AG09319 (cell line): ENCODE results near the gene HIVEP2.
A peak's percentile ranks its signal among the peaks of the same experiment; 100 is the strongest.

ENCODE experiments used
- DNase-seq: peaks from one replicate; pipeline ENCODE4 v3.0.0-alpha.2; 2010; ENCODE audit warnings: low read depth; ENCODE audit errors: extremely low read depth
- TF ChIP-seq, protein P1 (sequence below): IDR thresholded peaks from 2 replicates; pipeline ENCODE4 v1.5.1; 2011; ENCODE audit warnings: low read depth, mild to moderate bottlenecking, inconsistent platforms, low read length, moderate library complexity

The HIVEP2 gene

DNA sequence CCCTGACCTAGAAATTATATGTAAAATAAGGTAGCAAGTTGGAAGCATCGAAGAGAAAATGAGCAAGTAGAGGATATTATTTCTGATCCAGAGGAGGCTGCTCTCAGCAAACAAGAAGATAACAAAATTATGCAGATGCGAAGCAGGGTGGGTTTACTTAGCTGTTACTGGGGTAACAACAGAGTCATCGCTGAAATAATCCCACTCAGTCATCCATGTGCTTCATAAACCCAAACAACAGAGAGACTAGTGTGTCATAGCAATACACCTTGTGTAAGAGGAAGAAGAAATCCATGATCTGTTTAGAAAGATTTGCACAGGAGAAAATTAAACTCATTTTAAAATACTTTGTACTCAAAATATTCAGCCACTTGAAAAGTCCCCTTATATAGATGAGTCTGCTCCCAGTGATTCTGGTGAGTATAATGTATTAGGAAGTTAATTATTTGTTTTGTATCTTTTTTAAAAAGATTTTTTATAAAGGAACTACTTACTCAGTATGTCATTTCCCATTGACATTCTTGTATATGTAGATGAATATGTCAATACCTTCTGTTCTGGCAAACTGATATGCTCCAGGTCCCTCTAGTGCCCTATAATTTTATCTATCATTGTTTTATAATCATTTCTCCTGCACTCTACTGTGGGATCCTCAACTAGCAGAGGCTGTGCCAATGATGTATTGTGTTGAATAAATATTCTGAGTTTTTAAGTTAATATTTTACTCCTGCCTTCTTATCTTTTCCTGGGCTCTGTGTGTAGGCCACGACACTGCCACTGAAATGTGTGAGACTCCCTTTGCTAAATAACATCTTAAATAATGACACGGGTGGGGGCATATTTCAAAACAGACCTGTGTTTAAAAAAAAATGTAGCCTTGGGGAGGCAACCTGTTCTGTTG is 8.6 kb upstream of the HIVEP2 start:
- TF ChIP-seq, protein P1, sequence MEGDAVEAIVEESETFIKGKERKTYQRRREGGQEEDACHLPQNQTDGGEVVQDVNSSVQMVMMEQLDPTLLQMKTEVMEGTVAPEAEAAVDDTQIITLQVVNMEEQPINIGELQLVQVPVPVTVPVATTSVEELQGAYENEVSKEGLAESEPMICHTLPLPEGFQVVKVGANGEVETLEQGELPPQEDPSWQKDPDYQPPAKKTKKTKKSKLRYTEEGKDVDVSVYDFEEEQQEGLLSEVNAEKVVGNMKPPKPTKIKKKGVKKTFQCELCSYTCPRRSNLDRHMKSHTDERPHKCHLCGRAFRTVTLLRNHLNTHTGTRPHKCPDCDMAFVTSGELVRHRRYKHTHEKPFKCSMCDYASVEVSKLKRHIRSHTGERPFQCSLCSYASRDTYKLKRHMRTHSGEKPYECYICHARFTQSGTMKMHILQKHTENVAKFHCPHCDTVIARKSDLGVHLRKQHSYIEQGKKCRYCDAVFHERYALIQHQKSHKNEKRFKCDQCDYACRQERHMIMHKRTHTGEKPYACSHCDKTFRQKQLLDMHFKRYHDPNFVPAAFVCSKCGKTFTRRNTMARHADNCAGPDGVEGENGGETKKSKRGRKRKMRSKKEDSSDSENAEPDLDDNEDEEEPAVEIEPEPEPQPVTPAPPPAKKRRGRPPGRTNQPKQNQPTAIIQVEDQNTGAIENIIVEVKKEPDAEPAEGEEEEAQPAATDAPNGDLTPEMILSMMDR, result no peak
- no peak for DNase-seq

DNA sequence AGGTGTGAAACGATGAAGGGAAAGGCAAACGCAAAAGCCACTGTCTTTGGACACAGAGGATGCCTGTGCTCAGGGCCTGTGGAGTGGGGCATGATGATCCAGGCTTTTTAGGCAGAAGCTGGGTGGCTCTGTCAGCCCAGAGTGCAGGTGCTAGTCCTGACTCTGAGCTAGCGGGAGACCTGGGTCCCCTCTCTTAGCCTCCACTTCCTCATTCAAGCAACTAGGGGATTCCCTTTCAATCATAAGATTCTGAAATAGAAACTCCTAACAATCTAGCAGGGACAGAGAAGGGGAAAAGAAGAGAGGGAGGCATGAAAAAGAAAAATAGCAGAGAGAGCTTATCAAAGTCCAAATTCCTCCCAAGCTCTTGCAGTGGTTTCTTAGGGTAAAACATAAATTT is 7.6 kb upstream of the HIVEP2 start:
- TF ChIP-seq, protein P1, result no peak
- DNase-seq, result no peak

DNA sequence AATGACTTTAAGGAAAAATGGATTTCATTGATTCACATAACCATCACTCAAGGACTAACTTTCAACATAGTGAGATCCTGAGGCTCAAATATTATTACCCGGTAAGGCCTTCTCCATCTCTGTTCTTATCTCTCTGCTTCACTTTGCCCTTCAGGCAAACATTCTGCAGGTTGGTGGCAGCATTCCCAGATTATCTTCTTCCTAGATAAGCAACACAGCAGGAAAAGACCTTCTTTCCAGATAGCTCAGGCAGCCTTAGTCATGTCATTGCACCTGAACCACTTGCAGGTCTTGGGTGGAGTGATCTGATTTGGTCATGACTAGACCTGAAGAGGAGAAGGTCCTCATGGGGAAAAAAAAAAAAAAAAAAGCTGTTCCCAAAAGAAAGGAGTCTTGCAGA is 5.3 kb upstream of the HIVEP2 start:
- TF ChIP-seq, protein P1, result no peak
- no peak for DNase-seq

DNA sequence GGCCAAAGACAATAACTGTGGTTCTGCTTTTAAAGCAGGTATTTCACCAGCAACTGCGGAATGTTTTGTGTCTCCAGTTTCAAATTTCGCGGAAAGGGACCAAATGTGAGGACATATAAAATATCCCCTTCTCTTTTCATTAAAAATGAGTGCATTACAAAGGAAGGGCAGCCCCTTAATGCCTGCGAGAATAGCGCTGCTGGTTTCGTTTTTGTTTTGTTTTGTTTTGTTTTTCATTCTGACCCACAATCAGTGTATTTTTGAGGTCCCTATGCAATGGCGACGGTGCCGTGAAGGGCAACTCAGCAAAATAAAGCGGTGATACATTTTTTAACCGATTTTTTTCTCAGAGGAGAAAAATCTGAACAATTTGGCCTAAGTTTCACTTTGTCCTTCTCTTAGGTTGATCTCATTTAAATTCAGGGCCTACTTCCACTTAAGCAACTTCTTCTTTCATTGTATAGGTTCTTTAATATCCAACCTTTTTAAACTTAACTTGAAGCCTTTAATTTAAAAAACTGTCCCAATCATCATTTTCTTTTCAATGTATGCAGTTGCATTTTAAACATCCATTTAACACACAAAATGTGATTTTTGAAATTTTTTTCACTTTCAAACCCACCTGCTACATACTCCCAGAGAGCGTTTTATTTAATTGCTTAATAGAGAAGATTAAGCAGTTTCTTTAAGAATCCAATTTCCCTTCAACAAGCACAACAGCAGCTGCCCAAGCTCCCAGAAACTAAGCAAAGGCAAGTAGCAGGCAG is 2.9 kb upstream of the HIVEP2 start:
- DNase-seq, result no peak
- TF ChIP-seq, protein P1, result no peak

DNA sequence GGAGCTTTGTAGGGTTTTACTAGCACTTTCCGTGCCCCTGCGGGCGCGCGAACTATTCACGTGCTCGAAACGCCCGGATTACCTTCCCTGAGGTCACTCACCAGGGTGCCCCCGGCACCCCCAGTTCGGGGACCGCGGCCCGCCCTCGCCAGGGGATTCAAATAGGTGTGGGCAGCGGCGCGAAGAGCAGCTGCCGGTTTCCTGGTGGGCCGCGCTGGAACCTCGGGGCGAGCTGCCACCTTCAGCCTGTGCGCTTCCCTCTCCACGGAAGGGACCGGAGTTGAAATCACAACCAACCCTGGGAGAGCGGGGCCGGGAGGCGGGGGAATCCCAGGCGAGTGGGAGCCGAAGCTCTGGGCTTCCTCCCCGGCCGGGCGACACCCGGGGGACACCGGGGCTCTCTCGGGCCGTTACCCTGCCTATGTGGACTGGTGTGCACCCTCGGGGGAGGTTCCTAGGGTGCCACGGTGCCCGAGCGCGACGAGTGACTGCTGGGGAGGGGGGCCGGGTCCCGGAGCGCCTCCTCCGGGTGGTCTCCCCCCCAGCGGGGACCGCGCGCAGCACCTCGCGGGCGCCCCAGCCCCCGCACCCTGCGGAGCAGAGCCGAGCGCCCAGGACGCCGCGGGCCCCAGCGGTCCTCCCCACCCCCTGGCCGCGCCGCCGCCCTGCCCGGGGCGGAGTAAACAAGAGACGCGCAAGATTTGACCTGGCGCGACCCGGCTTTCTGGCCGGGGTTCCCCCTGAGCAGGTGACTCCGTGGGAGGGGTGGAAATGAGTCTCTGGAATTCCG is 2.1 kb upstream of the HIVEP2 start:
- no peak for DNase-seq
- TF ChIP-seq, protein P1, result no peak

DNA sequence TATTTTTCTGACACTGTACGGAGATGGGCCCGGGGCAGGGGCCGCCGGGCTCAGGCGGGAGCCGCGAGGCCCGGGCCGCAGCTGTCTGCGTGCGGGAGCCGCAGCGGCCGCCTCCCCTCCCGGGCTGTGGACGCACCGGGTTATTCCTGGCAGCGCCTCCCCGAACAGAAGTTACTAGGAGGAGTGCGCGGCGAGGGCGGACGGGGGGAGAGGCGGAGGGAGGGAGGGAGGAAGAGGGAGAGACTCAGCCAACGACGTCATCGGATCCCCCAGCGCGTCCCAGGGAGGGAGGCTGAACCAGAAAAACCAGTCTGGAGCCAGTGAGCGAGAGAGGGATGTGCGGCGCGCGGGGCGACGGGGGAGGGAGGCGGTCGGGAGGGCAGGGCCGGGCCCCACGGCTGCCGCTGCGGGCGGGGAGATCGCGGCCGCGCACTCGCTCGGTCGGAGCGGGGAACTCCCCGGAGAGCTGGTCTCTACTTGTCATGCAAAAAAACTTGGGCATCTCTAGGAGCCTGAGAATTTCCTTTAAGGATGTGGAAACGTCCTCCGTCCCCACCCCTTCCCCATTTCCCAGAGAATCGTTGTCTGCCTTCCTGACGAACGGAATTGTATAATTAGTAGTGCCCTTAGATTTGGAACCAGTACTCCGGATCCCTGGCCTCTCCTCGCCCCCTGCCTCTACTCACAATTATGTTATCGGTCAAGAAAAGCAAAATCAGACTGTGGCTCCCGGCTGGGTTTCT is 1.4 kb upstream of the HIVEP2 start:
- TF ChIP-seq, protein P1, result no peak
- peak; percentile 97 for DNase-seq
